GM12873 (cell line): ENCODE data around the gene MARS1.

Experiments used
- TF ChIP-seq, protein P1 (sequence below): IDR thresholded peaks from 2 replicates; pipeline ENCODE4 v1.5.1; 2012; ENCODE audit warnings: low read depth, mild to moderate bottlenecking, moderate library complexity, low read length, control low read depth; ENCODE audit not compliant: insufficient read depth; ENCODE audit errors: missing control alignments

The MARS1 gene

GRCh38 chr12:57554897-57555296 lies 67.0 kb downstream of the MARS1 start:
- TF ChIP-seq, protein P1, sequence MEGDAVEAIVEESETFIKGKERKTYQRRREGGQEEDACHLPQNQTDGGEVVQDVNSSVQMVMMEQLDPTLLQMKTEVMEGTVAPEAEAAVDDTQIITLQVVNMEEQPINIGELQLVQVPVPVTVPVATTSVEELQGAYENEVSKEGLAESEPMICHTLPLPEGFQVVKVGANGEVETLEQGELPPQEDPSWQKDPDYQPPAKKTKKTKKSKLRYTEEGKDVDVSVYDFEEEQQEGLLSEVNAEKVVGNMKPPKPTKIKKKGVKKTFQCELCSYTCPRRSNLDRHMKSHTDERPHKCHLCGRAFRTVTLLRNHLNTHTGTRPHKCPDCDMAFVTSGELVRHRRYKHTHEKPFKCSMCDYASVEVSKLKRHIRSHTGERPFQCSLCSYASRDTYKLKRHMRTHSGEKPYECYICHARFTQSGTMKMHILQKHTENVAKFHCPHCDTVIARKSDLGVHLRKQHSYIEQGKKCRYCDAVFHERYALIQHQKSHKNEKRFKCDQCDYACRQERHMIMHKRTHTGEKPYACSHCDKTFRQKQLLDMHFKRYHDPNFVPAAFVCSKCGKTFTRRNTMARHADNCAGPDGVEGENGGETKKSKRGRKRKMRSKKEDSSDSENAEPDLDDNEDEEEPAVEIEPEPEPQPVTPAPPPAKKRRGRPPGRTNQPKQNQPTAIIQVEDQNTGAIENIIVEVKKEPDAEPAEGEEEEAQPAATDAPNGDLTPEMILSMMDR = no peak

DNA sequence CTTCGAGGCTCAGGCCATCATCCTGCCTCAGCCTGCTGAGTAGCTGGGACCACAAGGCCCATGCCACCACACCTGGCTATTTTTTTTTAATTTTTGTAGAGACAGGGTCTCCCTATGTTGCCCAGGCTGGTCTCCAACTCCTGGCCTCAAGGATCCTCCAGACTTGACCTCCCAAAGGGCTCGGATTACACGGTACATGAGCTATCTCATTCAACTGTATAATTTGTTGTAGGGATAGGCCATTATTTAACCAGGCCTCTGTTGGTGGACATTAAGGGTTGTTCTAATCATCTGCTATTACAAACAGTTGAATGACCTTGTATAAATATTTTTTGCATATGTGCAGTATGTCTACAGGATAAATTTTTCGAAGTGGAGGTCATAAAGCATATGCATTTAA lies 71.0 kb downstream of the MARS1 start:
- TF ChIP-seq, protein P1 = no peak

- TF ChIP-seq, protein P1 = no peak
Measured at GRCh38 chr12:57560516-57560915, 72.6 kb downstream of the MARS1 start.

GRCh38 chr12:57563358-57563757 lies 75.5 kb downstream of the MARS1 start:
- TF ChIP-seq, protein P1 = no peak

GRCh38 chr12:57564178-57564740 lies 76.4 kb downstream of the MARS1 start:
- TF ChIP-seq, protein P1 = no peak
